ENCODE data around the gene SH3BP4.

Gene SH3BP4

DNA sequence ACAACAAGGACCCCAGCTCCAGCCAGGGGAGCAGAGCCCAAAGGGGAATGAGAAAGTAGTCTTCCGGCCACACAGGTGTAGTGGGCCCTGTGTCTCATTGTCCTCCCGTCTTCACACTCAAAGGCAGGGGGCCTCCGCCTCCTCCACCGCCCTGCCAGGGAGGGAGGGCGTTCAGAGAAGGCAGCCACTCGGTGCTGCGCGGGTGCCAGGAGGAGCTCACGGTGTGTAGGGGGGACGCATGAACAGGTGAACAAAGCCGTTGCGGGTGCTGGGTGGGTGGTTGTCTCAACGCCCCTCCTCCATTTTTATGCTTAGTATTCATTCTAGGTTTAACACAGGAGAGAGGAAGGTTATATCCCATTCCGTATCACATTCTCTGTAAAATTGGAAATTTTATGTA, 36.7 kb downstream of the SH3BP4 start:
- H3K9me3 ChIP-seq, result no peaks in the 10 kb centered on the region
- peaks cover 12% of the 10 kb centered on the region for H3K27me3 ChIP-seq
- H3K36me3 ChIP-seq, result no peaks in the 10 kb centered on the region
- TF ChIP-seq, protein P1, sequence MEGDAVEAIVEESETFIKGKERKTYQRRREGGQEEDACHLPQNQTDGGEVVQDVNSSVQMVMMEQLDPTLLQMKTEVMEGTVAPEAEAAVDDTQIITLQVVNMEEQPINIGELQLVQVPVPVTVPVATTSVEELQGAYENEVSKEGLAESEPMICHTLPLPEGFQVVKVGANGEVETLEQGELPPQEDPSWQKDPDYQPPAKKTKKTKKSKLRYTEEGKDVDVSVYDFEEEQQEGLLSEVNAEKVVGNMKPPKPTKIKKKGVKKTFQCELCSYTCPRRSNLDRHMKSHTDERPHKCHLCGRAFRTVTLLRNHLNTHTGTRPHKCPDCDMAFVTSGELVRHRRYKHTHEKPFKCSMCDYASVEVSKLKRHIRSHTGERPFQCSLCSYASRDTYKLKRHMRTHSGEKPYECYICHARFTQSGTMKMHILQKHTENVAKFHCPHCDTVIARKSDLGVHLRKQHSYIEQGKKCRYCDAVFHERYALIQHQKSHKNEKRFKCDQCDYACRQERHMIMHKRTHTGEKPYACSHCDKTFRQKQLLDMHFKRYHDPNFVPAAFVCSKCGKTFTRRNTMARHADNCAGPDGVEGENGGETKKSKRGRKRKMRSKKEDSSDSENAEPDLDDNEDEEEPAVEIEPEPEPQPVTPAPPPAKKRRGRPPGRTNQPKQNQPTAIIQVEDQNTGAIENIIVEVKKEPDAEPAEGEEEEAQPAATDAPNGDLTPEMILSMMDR (IDR thresholded peaks at IDR 0.05), result no peak
- H3K27ac ChIP-seq, result no peak overlapping the region
- no peak overlapping the region for H3K4me3 ChIP-seq (ENCODE audit: low read depth in 1 of 2, low read length in 1 of 2)
- H3K4me1 ChIP-seq (ENCODE audit: control insufficient read depth in 1 of 2, insufficient read depth in 1 of 2, low read depth in 1 of 2, low read length in 1 of 2), result peaks cover 0 to 3% of the 10 kb centered on the region in 2 experiments

DNA sequence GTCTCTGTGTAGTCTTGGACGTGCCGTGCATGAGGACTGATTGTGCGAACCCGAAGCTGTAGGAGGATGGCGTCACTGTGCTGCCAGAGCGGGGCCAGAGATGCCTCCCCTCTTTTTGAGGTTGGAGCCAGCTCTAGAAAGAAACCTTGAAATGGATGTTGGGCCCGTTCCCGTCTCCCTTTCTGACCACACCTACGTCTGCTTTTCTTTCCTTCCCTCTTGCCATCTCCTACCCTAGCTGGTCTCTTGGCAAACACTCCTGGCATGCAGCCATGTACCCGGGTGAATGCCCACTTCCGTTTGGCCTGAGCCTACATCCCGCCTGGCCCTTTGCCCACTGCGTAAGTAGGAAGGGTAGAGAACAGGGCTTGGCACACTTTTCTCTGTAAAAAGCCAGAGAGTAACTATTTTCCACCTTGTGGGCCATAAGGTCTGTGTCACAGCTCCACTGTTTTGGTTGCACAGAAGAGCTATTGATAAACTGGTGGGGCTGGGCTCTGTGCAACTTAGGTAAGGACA, 37.4 kb downstream of the SH3BP4 start:
- no peak overlapping the region for H3K4me3 ChIP-seq (ENCODE audit: low read depth in 1 of 2, low read length in 1 of 2)
- TF ChIP-seq, protein P1 (IDR thresholded peaks at IDR 0.05), result no peak
- peaks cover 12% of the 10 kb centered on the region for H3K27me3 ChIP-seq
- H3K4me1 ChIP-seq (ENCODE audit: control insufficient read depth in 1 of 2, insufficient read depth in 1 of 2, low read depth in 1 of 2, low read length in 1 of 2), result peaks cover 0 to 3% of the 10 kb centered on the region in 2 experiments
- no peaks in the 10 kb centered on the region for H3K9me3 ChIP-seq
- no peak overlapping the region for H3K27ac ChIP-seq
- no peaks in the 10 kb centered on the region for H3K36me3 ChIP-seq

DNA sequence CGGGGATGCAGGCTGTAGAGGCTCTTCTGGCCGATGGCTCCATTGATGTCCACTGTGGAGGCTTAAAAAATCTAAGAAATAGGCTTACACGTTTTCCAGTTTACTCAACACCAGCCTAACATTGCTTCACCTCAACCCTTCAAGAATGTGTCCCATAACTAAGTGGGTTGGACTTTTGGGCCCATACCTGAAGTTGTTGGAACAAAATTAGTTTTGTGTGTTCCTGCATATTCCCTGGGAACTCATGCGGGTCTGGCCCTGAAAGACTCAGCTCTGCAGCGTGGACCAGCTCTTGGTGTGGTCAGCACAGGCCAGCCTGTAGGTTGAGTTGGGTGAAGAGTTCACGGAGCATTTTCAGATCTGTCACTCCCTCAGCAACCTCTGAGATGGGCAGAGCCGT, 38.5 kb downstream of the SH3BP4 start:
- no peak overlapping the region for H3K4me3 ChIP-seq (ENCODE audit: low read depth in 1 of 2, low read length in 1 of 2)
- no peak overlapping the region for H3K27ac ChIP-seq
- peaks cover 12% of the 10 kb centered on the region for H3K27me3 ChIP-seq
- H3K9me3 ChIP-seq, result no peaks in the 10 kb centered on the region
- H3K36me3 ChIP-seq, result no peaks in the 10 kb centered on the region
- TF ChIP-seq, protein P1 (IDR thresholded peaks at IDR 0.05), result no peak
- H3K4me1 ChIP-seq (ENCODE audit: control insufficient read depth in 1 of 2, insufficient read depth in 1 of 2, low read depth in 1 of 2, low read length in 1 of 2), result peaks cover 0 to 3% of the 10 kb centered on the region in 2 experiments

DNA sequence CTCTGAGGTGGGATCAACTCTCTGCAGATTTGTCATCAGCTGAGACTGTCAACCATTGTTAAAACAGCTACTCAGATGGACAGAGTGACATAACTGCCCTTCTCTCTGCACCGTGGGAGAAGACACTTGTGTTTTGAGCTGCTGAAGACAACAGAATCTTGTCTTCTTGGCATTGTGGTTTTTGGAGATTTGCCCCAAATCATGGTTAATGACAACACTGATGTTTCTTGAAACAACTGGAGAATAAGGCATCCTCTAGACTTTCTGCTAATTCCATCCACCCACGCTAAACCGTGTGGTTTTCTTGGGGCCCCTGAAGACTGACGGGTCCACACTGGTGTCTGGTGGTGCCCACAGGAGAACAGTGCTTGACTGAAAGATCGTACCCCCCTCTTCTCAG, 39.5 kb downstream of the SH3BP4 start:
- Histone ChIP-seq H3K36me3 (no peaks in the 10 kb centered on the region), H3K27me3 (peaks cover 12% of the 10 kb centered on the region), H3K27ac (no peak overlapping the region), H3K9me3 (no peaks in the 10 kb centered on the region), H3K4me1 (ENCODE audit: control insufficient read depth in 1 of 2, insufficient read depth in 1 of 2, low read depth in 1 of 2, low read length in 1 of 2) (peaks cover 0 to 3% of the 10 kb centered on the region in 2 experiments), H3K4me3 (ENCODE audit: low read depth in 1 of 2, low read length in 1 of 2) (no peak overlapping the region)
- TF ChIP-seq, protein P1 (IDR thresholded peaks at IDR 0.05), result no peak

DNA sequence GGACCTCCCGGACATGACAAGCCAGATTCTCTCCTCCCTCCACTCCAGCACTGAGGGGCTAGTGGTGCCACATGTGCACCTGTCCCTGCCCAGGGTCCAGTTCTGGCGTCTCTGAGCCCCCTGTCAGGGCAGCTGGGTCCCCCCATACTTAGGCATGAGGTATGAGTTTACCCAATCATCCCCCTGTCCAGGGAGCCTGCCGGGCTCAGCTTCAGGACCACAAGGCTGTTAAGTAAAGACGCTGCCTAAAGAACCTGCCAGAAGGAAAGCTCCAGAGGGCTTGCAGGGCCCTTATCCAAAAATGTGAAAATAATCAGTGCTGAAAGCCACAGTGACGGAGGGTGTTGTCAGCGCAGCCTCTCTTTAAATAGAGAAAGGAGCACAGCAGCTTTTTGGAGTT, 40.0 kb downstream of the SH3BP4 start:
- no peaks in the 10 kb centered on the region for H3K36me3 ChIP-seq
- peaks cover 0 to 3% of the 10 kb centered on the region in 2 experiments for H3K4me1 ChIP-seq (ENCODE audit: control insufficient read depth in 1 of 2, insufficient read depth in 1 of 2, low read depth in 1 of 2, low read length in 1 of 2)
- H3K4me3 ChIP-seq (ENCODE audit: low read depth in 1 of 2, low read length in 1 of 2), result no peak overlapping the region
- peaks cover 12% of the 10 kb centered on the region for H3K27me3 ChIP-seq
- H3K9me3 ChIP-seq, result no peaks in the 10 kb centered on the region
- TF ChIP-seq, protein P1 (IDR thresholded peaks at IDR 0.05), result no peak
- no peak overlapping the region for H3K27ac ChIP-seq

DNA sequence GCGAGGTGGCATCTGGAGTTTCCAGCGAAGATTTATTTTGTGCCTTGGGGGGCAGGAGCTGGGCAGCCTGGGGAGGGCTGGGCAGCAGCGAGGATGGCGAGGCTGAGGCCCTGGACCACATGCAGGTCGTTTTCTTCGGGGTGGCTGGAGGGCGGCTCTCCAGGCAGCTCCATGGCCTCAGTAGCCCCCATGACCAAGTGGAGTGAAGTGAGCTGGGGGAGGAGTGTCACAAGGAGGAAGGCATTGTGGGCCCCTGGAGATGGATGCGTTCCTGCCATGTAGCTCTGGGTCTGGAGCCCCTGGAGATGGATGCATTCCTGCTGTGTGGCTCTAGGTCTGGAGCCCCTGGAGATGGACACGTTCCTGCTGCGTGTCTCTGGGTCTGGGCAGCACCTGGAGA, 40.4 kb downstream of the SH3BP4 start:
- no peak overlapping the region for H3K4me3 ChIP-seq (ENCODE audit: low read depth in 1 of 2, low read length in 1 of 2)
- peaks cover 0 to 3% of the 10 kb centered on the region in 2 experiments for H3K4me1 ChIP-seq (ENCODE audit: control insufficient read depth in 1 of 2, insufficient read depth in 1 of 2, low read depth in 1 of 2, low read length in 1 of 2)

More for the DNA sequence above, 40.4 kb downstream of the SH3BP4 start:
- Histone ChIP-seq H3K36me3 (no peaks in the 10 kb centered on the region), H3K27ac (no peak overlapping the region), H3K27me3 (peaks cover 12% of the 10 kb centered on the region), H3K9me3 (no peaks in the 10 kb centered on the region)
- TF ChIP-seq, protein P1 (IDR thresholded peaks at IDR 0.05), result no peak

All from neutrophil (primary cell).